WTC11 (cell line): ENCODE data around the gene INSM2.

ENCODE experiments used
- AFF4 ChIP-seq: sonication (generic); formaldehyde crosslinking; IDR thresholded peaks from 2 replicates; pipeline ENCODE4 v1.8.1; 2023; ENCODE audit warnings: mild to moderate bottlenecking, missing genetic modification reagents, borderline replicate concordance
- ATF3 ChIP-seq: sonication (generic); formaldehyde crosslinking; conservative IDR thresholded peaks from 2 replicates; pipeline ENCODE4 v1.8.1; 2022; ENCODE audit warnings: mild to moderate bottlenecking, missing genetic modification reagents
- CTCF ChIP-seq: fragments of 200-600 bp; IDR thresholded peaks from 2 replicates; pipeline ENCODE4 v1.8.0; 2022; ENCODE audit warnings: antibody characterized with exemption
- E2F4 ChIP-seq: sonication (generic); formaldehyde crosslinking; IDR thresholded peaks from 2 replicates; pipeline ENCODE4 v1.8.1; 2022; ENCODE audit warnings: low read depth, mild to moderate bottlenecking, moderate library complexity, missing genetic modification reagents, borderline replicate concordance
- ZNF232 ChIP-seq: sonication (generic); formaldehyde crosslinking; IDR thresholded peaks from 2 replicates; pipeline ENCODE4 v1.8.0; 2022; ENCODE audit warnings: mild to moderate bottlenecking, missing genetic modification reagents
- ZNF263 ChIP-seq: sonication (generic); formaldehyde crosslinking; IDR thresholded peaks from 2 replicates; pipeline ENCODE4 v1.8.1; 2022; ENCODE audit warnings: low read depth, mild to moderate bottlenecking, moderate library complexity, missing genetic modification reagents

- TF ChIP-seq E2F4 (CRISPR knock-in tag) (peak; percentile 100), CTCF (no peak), AFF4 (peak; percentile 99), ZNF263 (CRISPR knock-in tag) (peak; percentile 96), ATF3 (CRISPR knock-in tag) (peak; percentile 97), ZNF232 (peak; percentile 100)
These were observed 1.0 kb downstream of the INSM2 start for GRCh38 chr14:35534873-35535482.
